Measurements from ENCODE around the gene BICRA. TPM values are rescaled to one million over a fixed set of nuclear protein-coding genes. Genes with fewer than 3 reads are reported as not detected.
"Not testable (repeated sequence)": the region's sequence is repeated elsewhere in the genome, so short reads cannot be mapped to it uniquely, and the experiment has no call there.

BICRA gene
- total RNA-seq, 1 donor from 2014 or later, result 9.8 TPM

GRCh38 chr19:47663911-47664771 is 55.2 kb downstream of the BICRA start:
- peak; percentile 60 for DNase-seq

DNA sequence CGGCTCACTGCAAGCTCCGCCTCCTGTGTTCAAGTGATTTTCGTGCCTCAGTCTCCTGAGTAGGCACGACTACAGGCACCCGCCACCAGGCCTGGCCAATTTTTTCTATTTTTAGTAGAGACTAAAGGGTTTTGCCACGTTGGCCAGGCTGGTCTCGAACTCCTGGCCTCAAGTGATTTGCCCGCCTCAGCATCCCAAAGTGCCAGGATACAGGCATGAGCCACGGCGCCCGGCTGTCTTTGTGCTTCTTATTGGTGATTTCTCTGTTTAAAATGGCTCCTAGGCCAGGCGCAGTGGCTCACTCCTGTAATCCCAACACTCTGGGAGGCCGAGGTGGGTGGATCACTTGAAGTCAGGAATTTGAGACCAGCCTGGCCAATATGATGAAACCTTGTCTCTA is 59.6 kb downstream of the BICRA start:
- not testable (repeated sequence) for DNase-seq

- no peak for DNase-seq
These were observed 61.8 kb downstream of the BICRA start for GRCh38 chr19:47670736-47671135.

- no peak for DNase-seq
These were observed 62.6 kb downstream of the BICRA start for GRCh38 chr19:47671499-47671898.

GRCh38 chr19:47673426-47673825 is 64.5 kb downstream of the BICRA start:
- no peak for DNase-seq

- no peak for DNase-seq
These were observed 65.6 kb downstream of the BICRA start for GRCh38 chr19:47674548-47674947.

DNA sequence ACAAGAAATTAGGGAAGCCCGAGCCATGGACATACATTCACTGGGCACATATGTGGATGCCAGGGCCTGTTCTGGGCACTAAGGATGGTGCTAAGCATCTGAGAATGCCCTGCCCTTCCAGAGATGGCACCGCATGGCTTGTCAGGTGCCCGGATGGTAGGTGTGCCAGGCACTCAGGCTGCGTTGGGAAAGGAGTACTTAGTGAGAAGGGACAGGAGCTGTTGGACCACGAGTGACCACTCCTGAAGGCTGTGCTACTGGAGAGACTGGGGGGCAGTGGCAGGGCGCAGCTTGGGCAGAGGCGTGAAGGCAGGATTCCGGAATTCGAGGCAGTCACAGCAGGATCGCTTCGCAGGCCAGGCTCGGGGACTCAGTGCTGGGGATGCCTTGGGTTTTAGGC is 66.3 kb downstream of the BICRA start:
- DNase-seq, result no peak

DNA sequence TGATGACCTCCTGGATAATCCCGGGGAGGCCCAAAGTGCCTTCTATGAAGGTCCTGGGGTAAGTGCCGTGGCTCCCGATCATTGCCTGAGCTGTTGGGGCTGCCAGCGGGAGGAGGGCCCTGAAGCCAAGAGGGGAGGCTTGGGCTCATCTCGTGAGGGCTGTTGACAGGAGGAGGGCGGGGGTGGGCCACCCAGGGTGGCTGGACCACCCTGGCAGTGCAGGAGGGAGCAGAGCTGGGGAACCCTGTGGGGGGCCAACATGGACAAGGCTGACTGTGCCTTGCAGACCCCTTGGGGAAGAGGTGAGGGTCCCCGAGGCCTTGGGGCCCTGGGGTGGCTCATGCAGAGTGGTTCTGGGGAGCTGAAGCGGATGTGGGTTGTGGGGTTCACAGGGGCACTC is 66.9 kb downstream of the BICRA start:
- DNase-seq, result no peak

- no peak for DNase-seq
These were observed 67.9 kb downstream of the BICRA start for GRCh38 chr19:47676811-47677210.

DNA sequence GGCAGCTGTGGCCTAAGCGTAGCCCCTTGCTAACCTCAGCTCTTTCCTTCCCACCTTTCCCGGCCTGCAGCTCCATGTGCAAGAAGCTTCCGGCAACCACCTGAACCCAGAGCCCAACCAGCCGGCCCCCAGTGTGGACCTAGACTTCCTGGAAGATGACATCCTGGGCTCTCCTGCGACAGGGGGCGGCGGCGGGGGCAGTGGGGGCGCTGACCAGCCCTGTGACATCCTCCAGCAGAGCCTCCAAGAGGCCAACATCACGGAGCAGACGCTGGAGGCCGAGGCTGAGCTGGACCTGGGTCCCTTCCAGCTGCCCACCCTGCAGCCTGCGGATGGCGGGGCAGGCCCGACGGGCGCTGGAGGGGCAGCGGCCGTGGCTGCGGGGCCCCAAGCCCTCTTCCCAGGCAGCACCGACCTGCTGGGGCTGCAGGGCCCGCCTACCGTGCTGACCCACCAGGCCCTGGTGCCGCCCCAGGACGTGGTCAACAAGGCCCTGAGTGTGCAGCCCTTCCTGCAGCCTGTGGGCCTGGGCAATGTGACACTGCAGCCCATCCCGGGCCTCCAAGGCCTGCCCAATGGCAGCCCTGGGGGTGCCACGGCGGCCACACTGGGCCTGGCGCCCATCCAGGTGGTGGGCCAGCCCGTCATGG is 70.4 kb downstream of the BICRA start:
- DNase-seq, result no peak

- no peak for DNase-seq
These were observed 71.3 kb downstream of the BICRA start for GRCh38 chr19:47679922-47680857.

DNA sequence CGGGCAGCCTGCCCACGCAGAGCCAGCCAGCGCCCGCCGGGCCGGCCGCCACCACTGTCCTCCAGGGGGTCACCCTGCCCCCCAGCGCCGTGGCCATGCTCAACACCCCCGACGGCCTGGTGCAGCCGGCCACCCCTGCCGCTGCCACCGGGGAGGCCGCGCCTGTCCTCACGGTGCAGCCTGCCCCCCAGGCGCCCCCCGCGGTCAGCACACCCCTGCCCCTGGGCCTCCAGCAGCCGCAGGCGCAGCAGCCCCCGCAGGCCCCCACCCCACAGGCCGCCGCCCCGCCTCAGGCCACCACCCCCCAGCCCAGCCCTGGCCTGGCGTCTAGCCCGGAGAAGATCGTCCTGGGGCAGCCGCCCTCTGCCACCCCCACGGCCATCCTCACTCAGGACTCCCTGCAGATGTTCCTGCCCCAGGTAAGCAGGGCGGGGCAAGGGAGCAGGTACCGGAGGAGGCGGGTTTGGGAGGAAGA is 72.0 kb downstream of the BICRA start:
- DNase-seq, result no peak

- no peak for DNase-seq
These were observed 72.5 kb downstream of the BICRA start for GRCh38 chr19:47681388-47681787.

GRCh38 chr19:47681936-47682335 is 73.0 kb downstream of the BICRA start:
- no peak for DNase-seq

DNA sequence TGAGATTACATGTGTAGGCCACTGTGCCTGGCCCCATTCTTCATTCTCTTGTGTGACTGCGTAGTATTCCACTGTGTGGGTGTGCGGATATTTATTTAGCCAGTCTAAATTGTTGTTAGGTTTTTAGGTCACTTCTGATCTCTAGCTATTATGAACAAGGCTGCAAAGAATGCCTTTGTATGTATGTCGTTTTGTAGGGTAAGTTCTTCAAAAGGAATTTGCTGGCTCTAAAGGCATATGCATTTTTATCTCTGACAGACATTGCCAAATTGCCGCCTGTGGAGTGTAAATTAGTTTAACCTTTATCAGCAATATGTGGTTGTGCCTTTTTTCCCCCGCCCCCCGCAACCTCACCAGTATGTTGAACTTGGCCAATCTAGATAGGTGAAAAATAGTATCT is 74.0 kb downstream of the BICRA start:
- no peak for DNase-seq

GRCh38 chr19:47686679-47687450 is 77.9 kb downstream of the BICRA start:
- DNase-seq, result no peak

GRCh38 chr19:47687906-47688305 is 79.0 kb downstream of the BICRA start:
- no peak for DNase-seq

DNA sequence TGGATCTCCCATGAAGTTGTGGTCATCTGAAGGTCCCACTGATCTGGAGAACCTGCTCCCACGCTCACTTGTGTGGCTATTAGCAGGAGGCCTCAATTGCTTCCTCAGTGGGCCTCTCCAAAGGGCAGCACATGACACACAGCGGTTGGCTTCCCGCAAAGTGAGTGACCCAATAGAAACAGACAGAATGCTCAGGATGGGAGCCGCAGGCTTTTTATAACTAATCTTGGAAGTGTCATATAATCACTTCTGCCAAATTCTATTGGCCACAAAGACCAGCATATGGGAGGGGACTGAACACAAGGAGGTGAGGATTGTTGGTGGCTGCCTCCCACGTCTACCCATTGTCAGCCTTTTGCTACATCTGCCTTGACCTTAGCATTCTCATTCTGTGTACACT is 82.2 kb downstream of the BICRA start:
- DNase-seq, result no peak

DNA sequence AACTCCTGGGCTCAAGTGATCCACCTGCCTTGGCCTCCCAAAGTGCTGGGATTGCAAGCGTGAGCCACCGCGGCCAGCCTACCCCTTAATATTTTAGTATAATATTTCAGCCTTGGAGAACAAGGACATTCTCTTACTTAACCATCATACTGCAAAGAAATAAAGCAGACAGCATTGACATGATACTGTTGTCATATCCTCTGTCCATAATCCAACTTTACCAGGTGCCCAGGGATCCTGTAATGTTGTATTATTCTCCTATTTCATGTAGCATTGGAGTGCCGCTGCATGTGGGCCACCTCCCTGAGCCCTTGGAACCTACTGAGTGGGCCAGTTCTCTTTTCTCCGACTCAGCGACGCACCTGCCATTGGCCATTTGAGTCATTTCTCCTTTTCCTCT is 82.8 kb downstream of the BICRA start:
- no peak for DNase-seq

- no peak for DNase-seq
These were observed 84.6 kb downstream of the BICRA start for GRCh38 chr19:47693489-47693888.

DNA sequence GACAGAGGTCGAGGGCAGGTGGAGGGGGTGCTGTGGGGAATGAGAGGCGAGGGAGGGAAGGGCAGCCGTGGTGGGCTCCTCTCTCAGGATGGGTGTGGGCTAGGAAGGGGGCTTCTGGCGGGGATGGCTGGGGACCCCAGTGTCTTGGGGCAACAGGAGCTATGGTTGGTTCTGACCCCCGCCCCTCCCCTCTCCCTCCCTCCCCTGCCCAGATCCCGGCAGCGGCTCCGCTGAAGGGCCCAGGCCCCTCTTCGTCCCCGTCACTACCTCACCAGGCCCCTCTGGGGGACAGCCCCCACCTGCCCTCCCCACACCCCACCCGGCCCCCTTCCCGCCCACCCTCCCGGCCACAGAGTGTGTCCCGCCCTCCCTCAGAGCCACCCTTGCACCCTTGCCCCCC is 85.0 kb downstream of the BICRA start:
- DNase-seq, result no peak

All from occipital lobe (tissue), 2 donors.